Motor neuron (in vitro differentiated cells): ENCODE data around the gene SHFL. TPM values are rescaled to one million over a fixed set of nuclear protein-coding genes. Genes with fewer than 3 reads are reported as not detected.

Experiments
- ATAC-seq, 8 experiments: fragments of 200-7000 bp; cut with Tn5 transposase; replicated peaks in 6 of 8; 2 replicates each; pipeline ENCODE4 v1.8.0; 2021; ENCODE audit warnings: mild to moderate bottlenecking in 8 of 8, moderate library complexity in 8 of 8
- H3K27ac ChIP-seq, 2 donors: fragments of 250-450 bp; sonication (Bioruptor Pico); 2 replicates each; pipeline ENCODE4 v1.9.0; 2021; ENCODE audit warnings: antibody characterized with exemption in 2 of 2, mild to moderate bottlenecking in 2 of 2, moderate library complexity in 1 of 2
- H3K4me1 ChIP-seq, 2 donors: fragments of 250-450 bp; sonication (Bioruptor Pico); replicated peaks in 1 of 2; 2 replicates each; pipeline ENCODE4 v1.6.1; 2021; ENCODE audit warnings: antibody characterized with exemption in 2 of 2, mild to moderate bottlenecking in 2 of 2, moderate library complexity in 1 of 2
- H3K4me3 ChIP-seq, 5 donors: fragments of 250-450 bp; sonication (Bioruptor Pico); 2 replicates each; pipeline ENCODE4 v1.9.0; 2021; ENCODE audit warnings: antibody characterized with exemption in 5 of 5, mild to moderate bottlenecking in 5 of 5, moderate library complexity in 4 of 5
- WGBS, 10 experiments: fragments of 450-650 bp; shearing (Covaris generic); methylation state at CpG; one replicate each; pipeline ENCODE4 v1.0.0; 2022; 5-methylcytosine and 5-hydroxymethylcytosine counted together
- in situ Hi-C, 9 experiments: fragments of 400-800 bp; cut with MboI; loops; one replicate each; pipeline ENCODE4 v1.15.0; 2021; ENCODE audit warnings: low sequenced_read_pairs in 9 of 9, low pct_unique_long_range_greater_than_20kb in 2 of 9; ENCODE audit not compliant: unreplicated experiment in 9 of 9
- total RNA-seq, 8 experiments: library from RNA; unstranded; fragments of 300-600 nt; gene quantifications; 2 replicates each; pipeline versions ENCODE4 v1.2.3 to v1.2.4, GENCODE V29; 2022

SHFL gene
- total RNA-seq, 8 experiments from 2014 or later = 2.2 to 29.4 (median 12.0) TPM

DNA sequence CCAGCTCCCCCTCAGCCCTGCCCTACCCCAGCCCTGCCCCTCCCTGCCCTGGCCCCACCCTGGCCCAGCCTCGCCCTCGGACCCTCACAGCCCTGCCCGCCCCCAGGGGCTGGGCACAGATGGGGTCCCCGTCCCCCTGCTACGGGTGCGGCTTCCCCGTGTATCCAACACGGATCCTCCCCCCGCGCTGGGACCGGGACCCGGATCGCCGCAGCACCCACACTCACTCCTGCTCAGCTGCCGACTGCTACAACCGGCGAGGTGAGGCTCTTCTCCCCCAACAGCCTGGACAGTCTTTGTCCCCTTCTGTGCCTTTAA, 5.2 kb downstream of the SHFL start:
- Histone ChIP-seq H3K4me3 (no peak overlapping the region), H3K4me1 (peaks cover 2 to 3% of the 10 kb centered on the region in 2 donors), H3K27ac (no peak overlapping the region)
- in situ Hi-C loops = no loop called here
- no peak for ATAC-seq
- WGBS, 10 experiments = 80% methylated on average over 1 of the region's 17 CpGs; no CpG with 5 or more reads in 9 of the 10 experiments

DNA sequence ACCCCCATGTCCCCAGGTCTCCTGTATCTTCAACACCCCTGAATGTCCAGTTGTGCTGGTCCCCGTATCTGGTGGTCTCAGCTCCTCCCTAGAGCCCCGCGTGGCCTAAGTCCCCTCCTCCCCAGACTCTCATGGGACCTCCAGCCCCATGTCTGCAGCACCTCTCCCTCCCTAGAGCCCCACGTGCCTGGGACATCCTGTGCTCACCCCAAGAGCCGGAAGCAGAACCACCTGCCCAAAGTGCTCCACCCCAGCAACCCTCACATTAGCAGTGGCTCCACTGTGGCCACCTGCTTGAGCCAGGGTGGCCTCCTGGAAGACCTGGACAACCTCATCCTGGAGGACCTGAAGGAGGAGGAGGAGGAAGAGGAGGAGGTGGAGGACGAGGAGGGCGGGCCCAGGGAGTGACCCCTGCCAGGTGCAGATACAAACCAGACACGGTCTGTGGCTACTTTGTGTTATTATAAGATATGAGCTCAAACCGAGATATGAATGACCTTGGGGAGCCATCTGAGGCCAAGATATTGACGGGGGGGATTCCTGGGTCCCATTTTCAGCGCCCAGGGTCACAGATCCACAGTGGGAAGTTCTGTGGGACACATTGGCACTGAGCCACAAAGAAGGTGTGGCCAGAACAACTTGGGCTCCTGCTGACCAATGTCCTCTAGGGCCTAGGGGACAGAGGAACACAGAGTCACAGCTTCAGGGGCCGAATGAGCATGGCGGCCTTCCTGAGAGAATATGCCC, 6.0 kb downstream of the SHFL start:
- Histone ChIP-seq H3K4me1 (peaks cover 2 to 6% of the 10 kb centered on the region in 2 donors), H3K27ac (no peak overlapping the region), H3K4me3 (no peak overlapping the region)
- in situ Hi-C loops = no loop called here
- 58 to 100% (median 76%) methylated on average over 1 to 4 of the region's 13 CpGs; no CpG with 5 or more reads in 5 of the 10 experiments for WGBS, 10 experiments
- ATAC-seq = no peak

DNA sequence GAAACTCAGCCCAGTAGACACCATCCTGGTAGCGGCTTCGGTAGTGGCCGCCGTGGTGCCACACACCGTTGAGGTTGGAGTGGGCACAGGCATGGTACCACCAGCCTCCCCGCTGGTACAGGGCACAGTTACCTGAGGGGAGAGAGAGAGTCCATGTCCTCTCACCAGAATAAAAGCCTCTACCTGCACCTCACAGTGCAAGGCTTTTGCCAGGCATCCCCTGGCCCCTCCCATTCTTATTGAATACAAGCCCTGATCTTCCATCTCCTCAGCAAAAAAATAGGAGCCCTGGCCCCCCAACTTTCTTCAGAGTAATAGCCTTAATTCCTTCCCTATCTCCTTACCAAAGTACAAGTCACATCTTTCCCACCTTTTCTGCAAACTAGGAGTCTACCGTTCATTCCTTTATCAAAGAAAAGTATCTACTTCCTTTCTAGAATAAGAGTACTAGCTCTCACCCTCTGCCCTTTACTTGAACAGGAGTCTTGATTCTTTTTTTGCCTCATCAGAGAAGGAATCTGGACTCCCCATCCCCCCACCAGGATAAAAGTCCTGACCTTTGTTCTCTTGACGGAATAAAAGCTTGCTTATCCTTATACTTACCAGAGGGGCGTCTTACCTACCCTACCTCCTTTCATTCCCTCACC, 6.7 kb downstream of the SHFL start:
- whole genome bisulfite sequencing, 10 experiments = 40 to 100% (median 89%) methylated on average over 1 to 8 of the region's 9 CpGs; no CpG with 5 or more reads in 2 of the 10 experiments
- in situ Hi-C loops = no loop called here
- Histone ChIP-seq H3K4me3 (no peak overlapping the region), H3K4me1 (peaks cover 2 to 6% of the 10 kb centered on the region in 2 donors), H3K27ac (no peak overlapping the region)
- no peak for ATAC-seq

DNA sequence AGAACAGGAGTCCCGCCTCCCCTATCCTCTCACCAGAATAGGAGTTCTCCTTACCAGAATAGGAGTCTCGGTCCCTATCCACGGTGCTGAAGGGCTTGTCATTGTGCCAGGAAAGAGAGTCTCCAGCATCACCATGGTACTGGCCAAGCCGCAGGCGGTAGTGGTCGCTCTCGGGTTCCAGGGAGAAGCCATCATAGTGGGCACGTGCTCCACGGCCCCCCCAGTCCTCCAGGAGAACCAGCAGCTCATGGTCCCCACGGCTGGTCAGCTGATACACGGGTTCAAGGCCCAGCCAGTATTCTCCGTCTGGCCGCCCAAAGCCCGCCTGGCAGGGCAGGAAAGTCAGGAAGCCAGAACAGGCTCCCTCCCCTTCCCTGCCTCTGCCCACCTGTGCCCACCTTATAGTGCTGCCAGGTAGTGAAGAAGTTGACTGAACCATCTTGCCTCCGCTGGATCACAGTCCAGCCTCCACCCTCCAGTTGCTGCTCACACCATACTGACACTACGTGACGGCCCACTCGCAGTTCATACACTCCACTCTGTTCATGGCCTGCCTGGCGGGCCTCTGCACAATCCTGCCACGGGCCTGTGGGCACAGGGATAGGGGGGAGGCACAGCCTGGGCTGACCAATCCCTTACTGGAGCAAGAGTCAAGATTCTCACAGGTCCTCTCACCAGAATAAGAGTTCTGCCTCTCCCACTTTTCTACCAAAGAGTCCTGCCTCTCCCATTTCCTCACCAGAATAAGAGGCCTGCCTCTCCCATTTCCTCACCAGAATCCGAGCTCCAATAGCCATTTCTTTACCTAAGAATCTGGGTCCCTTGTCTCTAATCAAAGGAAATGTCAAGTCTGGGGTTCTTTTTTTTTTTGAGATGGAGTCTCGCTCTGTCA, 7.4 kb downstream of the SHFL start:
- WGBS, 10 experiments = 0 to 100% (median 81%) methylated on average over 1 to 5 of the region's 22 CpGs; no CpG with 5 or more reads in 1 of the 10 experiments
- in situ Hi-C loops = no loop called here
- peaks cover 2 to 6% of the 10 kb centered on the region in 2 donors for H3K4me1 ChIP-seq
- H3K27ac ChIP-seq = no peak overlapping the region
- H3K4me3 ChIP-seq = no peak overlapping the region
- no peak for ATAC-seq

DNA sequence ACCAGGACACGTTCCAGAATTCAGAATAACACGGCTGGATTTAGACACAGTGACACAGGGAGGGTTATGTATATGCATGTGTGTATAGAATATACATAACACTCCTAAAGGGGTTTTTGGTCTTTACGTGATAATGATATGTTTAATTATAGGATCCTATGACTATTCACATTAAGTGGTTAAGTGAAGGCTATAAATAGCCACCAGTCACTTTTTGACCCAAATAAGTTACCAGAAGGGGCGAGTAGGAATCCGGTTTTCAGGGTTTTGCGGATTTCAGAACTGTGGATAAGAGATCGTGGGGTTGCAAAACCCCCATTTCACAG, 9.5 kb downstream of the SHFL start:
- peak in 3 of 8 experiments; percentile 1 to 6 (median 3) for ATAC-seq
- 0 to 90% (median 28%) methylated on average over 1 to 7 of the region's 7 CpGs; no CpG with 5 or more reads in 1 of the 10 experiments for WGBS, 10 experiments
- peak overlapping the region in 4 of 5 donors; percentile 12 to 30 (median 24) for H3K4me3 ChIP-seq
- in situ Hi-C loops = no loop called here
- H3K27ac ChIP-seq = peak overlapping the region in 1 of 2 donors; percentile 25
- H3K4me1 ChIP-seq = peaks cover 2 to 6% of the 10 kb centered on the region in 2 donors

DNA sequence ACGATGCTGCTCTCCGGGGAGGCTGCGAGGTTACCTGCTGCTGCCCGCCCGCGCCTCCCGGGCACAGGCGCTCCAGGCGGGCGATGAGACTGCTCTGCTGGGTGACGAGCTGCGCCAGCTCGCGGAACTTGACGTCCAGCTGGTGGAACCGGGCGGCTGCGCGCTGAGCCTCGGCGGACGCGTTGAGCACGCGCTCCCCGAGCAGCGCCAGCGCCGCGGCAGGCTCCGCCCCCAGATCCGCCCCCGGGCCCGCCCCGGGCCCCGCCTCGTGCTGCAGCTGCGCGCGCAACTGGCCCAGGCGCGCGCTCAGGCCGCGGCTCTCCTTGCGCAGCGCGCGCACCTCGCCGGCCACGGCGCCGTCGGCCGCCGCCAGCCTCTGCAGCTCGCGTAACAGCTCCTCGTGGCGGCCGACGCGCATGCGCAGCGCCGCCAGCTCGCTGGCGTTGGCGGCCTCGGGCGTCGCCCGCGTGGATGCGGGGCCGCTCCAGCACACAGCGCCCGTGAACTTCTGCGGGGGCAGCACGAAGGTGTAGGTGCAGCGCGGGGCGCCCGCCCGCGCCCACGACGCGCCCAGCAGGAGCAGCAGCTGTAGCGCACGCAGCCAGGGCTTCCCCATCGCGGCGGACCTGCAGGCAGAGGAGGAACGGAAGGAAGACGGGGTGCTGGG, 10.0 kb downstream of the SHFL start:
- peak overlapping the region; percentile 18 to 31 (median 23) for H3K4me3 ChIP-seq
- peaks cover 2 to 6% of the 10 kb centered on the region in 2 donors for H3K4me1 ChIP-seq
- in situ Hi-C loops = no loop called here
- H3K27ac ChIP-seq = peak overlapping the region; percentile 71 to 79
- WGBS, 10 experiments = no CpG with 5 or more reads among the region's 97 CpGs
- peak; percentile 81 to 94 (median 92) for ATAC-seq

DNA sequence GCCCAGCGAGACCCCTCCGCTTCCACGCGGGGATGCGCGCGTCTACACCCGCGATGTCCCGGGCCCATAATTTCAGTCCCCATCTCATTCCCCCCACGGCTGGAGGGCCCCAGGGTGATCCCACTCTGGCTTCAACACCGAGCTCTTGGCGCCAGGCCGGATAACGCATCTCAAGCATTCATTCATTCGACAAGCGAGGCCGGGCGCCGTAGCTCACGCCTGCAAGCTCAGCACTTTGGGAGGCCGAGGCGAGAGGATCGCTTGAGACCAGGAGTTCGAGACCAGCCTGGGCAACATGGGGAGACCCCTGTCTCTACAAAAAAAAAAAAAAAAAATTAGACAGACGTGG, 10.5 kb downstream of the SHFL start:
- Histone ChIP-seq H3K27ac (peak overlapping the region; percentile 71 to 79), H3K4me3 (peak overlapping the region; percentile 18 to 31 (median 23)), H3K4me1 (peaks cover 2 to 6% of the 10 kb centered on the region in 2 donors)
- WGBS, 10 experiments = 88% methylated on average over 3 of the region's 26 CpGs; no CpG with 5 or more reads in 9 of the 10 experiments
- ATAC-seq = no peak
- in situ Hi-C loops = no loop called here

DNA sequence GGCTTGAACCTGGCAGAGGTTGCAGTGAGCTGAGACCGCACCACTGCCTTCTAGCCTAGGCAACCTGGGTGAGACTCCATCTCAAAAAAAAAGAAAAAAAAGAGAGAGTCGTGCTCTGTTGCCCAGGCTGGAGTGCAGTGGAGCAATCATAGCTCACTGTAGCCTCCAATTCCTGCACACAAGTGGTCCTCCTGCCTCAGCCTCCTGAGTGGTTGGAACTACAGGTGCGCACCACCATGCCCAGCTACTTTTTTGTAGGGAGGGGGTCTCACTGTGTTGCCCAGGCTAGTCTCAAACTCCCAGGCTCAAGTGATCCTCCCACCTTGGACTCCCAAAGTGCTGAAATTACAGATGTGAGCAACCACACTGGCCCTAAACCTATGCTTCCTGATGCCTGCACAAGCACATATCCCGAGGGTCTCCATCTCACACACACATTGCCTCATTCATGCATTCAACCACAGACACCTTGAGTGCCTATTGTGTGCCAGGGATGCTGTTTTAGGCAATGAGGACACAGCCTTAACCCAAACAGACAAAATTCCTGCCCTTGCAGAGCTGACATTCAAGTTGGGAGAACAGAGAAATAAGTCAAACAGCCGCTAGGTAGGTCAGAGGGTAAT, 14.2 kb downstream of the SHFL start:
- ATAC-seq = no peak
- WGBS, 10 experiments = 20 to 90% (median 78%) methylated on average over 1 to 3 of the region's 5 CpGs; no CpG with 5 or more reads in 2 of the 10 experiments
- in situ Hi-C loops = loop anchor here in 1 of 9 experiments (10.0 kb wide), 1 partner anchor 175 kb away; no protein-coding TSS in a partner anchor
- no peak overlapping the region for H3K4me3 ChIP-seq
- peaks cover 2 to 6% of the 10 kb centered on the region in 2 donors for H3K4me1 ChIP-seq
- no peak overlapping the region for H3K27ac ChIP-seq

DNA sequence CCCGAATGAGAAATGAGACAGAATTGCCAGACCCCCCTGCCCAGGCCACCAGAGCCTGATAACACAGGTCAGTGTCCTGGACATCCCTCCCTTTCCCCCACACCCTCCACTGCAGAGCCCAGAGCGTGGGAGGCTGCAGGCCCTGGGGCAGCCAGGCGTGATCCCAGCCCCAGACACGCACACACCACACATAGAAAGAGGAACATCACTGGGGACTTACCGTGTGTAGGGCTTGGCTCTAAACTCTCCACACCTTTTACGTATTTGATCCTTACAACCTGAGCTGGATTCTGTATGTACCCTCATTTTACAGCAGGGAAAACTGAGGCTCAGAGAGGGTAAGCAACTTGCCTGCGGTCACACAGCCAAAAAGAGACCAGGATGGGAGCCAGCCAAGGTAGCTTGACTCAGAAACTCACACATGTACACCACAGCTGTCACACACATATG, 16.7 kb downstream of the SHFL start:
- no peak overlapping the region for H3K27ac ChIP-seq
- 67 to 100% (median 80%) methylated on average over 1 to 5 of the region's 7 CpGs; no CpG with 5 or more reads in 5 of the 10 experiments for WGBS, 10 experiments
- peaks cover 4 to 7% of the 10 kb centered on the region in 2 donors for H3K4me1 ChIP-seq
- no peak overlapping the region for H3K4me3 ChIP-seq
- in situ Hi-C loops = loop anchor here in 1 of 9 experiments (10.0 kb wide), 1 partner anchor 178 kb away; no protein-coding TSS in a partner anchor
- ATAC-seq = no peak

DNA sequence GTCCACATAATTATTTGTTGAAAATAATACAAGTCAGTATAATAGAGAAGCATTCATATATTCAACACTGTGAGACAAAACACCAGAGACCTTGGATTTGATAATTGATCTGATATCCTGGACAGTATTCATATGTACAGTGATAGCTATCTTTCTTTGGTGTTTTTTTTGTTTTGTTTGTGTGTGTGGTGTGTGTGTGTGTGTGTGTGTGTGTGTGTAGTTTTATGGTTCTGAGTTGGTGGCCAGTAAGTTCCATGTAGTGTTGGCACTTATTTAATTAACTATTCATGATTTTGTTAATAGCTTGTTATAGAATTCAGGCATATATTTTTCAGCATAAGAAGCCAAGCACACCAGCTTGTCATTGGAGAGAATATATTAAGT, 18.0 kb downstream of the SHFL start:
- Histone ChIP-seq H3K27ac (no peak overlapping the region), H3K4me3 (no peak overlapping the region), H3K4me1 (peaks cover 4 to 7% of the 10 kb centered on the region in 2 donors)
- ATAC-seq = no peak
- in situ Hi-C loops = loop anchor here in 1 of 9 experiments (10.0 kb wide), 1 partner anchor 179 kb away; no protein-coding TSS in a partner anchor

DNA sequence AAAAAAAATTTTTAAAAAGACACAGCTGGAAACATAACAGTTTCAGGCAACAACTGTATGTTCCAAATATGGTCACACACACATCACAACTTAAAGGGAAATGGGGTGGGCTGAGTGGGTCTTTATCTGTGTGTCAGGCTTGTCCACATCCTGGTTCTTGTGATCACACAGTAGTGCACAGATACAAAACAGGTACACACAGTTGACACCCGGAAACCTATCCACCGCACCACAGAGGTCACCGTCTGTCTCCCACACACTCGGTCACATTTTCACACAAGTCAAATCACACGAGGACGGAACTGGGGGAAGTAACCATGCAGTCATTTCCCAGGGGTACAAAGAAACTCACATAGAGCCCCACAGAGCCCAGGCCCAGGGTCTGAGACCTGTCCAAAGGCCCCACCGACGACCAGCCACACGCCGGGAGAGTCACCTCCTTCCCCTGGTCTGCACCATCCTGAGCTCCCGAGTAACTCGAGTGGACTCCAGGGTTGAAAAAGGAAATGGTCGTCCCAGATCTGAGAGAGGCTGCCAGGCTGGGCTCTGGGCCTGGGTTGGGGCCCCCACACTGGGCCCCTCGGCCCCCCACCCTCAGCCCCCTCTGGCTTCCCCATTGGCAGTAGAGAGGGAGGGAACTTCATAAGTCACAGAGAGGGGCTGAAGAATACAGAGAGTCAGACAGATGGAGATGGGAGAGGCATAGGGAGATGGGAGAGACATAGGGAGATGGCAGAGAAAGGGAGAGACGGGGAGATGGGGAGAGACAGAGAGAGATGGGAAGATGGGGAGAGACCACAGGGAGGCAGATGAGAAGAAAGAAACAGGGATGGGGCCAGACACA, 18.8 kb downstream of the SHFL start:
- Histone ChIP-seq H3K4me3 (no peak overlapping the region), H3K27ac (no peak overlapping the region), H3K4me1 (peaks cover 4 to 7% of the 10 kb centered on the region in 2 donors)
- in situ Hi-C loops = loop anchor here in 1 of 9 experiments (10.0 kb wide), 1 partner anchor 180 kb away; no protein-coding TSS in a partner anchor
- WGBS, 10 experiments = 37 to 100% (median 60%) methylated on average over 1 to 6 of the region's 15 CpGs; no CpG with 5 or more reads in 3 of the 10 experiments
- no peak for ATAC-seq
